ENCODE data around the gene MR1.

MR1 gene

GRCh38 chr1:181061487-181061886 is 27.7 kb downstream of the MR1 start:
- no peak overlapping the region for H3K27ac ChIP-seq
- TF ChIP-seq, protein P1, sequence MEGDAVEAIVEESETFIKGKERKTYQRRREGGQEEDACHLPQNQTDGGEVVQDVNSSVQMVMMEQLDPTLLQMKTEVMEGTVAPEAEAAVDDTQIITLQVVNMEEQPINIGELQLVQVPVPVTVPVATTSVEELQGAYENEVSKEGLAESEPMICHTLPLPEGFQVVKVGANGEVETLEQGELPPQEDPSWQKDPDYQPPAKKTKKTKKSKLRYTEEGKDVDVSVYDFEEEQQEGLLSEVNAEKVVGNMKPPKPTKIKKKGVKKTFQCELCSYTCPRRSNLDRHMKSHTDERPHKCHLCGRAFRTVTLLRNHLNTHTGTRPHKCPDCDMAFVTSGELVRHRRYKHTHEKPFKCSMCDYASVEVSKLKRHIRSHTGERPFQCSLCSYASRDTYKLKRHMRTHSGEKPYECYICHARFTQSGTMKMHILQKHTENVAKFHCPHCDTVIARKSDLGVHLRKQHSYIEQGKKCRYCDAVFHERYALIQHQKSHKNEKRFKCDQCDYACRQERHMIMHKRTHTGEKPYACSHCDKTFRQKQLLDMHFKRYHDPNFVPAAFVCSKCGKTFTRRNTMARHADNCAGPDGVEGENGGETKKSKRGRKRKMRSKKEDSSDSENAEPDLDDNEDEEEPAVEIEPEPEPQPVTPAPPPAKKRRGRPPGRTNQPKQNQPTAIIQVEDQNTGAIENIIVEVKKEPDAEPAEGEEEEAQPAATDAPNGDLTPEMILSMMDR (conservative IDR thresholded peaks at IDR 0.05) = no peak

DNA sequence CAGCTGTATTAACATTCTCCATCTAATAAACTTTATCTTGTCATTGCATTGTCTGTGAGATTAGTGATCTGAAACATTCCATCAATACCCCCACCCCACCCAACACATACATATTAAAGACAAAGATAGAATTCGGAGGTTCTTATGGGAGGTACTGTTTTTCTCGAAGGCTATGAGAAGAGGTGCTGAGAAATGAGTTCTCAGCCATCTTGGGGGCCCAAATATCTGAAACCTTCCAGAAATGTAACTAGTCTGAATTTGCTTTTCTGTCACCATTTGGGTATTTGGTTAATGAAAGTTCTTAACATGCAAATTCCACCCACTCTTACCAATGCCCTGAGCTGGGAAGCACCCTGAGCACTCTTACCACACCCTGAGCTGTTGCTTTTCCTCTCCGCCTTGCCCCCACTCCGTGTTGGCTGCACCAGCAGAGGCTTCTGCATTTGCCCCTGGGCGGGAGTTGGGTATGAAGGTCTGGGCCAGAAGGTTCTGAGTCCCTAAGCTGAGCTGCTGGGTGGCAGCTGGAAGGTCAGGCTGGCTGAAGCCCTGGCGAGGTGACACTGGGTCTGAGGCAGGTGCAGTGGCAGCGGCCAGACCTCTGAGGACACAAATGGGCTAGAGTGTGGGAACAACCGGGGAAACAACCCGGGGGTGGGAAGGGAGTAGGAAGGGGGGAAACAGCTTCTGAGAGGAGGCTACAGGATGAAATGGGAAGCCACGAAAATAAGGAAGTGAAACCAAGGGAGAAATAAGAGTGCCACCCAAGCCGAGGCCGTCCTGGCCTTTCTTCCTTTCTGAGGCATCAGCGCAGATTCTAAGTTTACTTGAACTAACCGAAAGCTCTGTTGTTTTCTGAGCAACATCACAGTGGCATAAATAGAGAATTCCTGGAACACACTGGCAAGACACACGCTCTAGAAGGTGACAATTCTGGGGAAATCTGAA is 28.4 kb downstream of the MR1 start:
- no peak overlapping the region for H3K27ac ChIP-seq
- TF ChIP-seq, protein P1 (conservative IDR thresholded peaks at IDR 0.05) = no peak

GRCh38 chr1:181062836-181063428 is 29.1 kb downstream of the MR1 start:
- no peak overlapping the region for H3K27ac ChIP-seq
- TF ChIP-seq, protein P1 (conservative IDR thresholded peaks at IDR 0.05) = no peak

DNA sequence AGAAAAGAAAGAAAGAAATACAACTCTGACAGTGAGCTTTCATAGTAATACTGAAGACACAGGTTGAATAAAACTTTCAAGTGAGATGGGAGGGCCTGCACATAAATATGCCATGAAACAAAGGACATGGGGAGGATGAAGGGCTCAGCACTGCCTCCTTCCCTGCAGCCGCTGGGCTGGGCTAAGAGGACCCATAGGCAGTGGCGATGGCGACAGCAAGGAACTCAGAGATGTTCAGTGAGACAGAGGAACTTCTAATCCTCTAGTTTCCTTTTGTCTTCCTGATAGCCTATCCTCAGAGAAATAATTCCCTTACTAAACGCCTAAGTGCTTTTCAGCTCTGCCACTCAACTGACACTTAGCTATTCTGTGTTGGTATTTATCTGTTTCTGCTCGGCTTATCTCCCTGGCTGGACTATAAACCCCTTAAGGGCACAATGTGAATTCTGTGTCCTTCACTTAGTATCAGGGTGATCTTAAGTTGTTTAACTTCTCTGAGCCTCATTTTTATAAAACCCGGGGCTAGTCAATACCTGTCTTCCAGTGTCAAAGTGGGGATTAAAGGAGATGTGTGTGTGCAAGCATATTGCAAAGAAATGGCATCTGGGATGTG is 30.3 kb downstream of the MR1 start:
- TF ChIP-seq, protein P1 (conservative IDR thresholded peaks at IDR 0.05) = no peak
- no peak overlapping the region for H3K27ac ChIP-seq

DNA sequence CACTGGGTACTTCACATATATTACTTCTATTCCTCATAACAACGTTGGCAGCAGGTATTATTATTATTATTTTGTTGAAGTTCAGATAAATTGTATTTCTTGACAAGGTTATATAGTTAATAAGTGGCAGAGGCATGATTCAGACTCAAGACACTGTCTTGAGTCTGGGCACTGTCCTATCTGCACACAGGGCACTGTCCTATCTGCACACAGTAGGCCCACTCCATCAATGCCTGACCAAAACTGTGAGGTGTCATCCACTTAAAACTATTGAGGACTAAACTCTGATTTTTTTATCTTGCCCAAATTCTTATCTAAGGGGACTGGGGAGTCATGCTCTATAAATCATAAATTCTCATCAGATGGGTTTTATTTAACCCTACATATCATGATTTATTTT is 30.9 kb downstream of the MR1 start:
- no peak overlapping the region for H3K27ac ChIP-seq
- TF ChIP-seq, protein P1 (conservative IDR thresholded peaks at IDR 0.05) = no peak

- TF ChIP-seq, protein P1 (conservative IDR thresholded peaks at IDR 0.05) = no peak
- H3K27ac ChIP-seq = no peak overlapping the region
These were observed 39.9 kb downstream of the MR1 start for GRCh38 chr1:181073638-181074037.

- no peak overlapping the region for H3K27ac ChIP-seq
- TF ChIP-seq, protein P1 (conservative IDR thresholded peaks at IDR 0.05) = no peak
These were observed 42.1 kb downstream of the MR1 start for GRCh38 chr1:181075766-181076350.

Measured in VCaP (cell line).